Esophagus (tissue), 2 donors: ENCODE data around the gene TAS2R10. TPM values are rescaled to one million over a fixed set of nuclear protein-coding genes. Genes with fewer than 3 reads are reported as not detected.

Experiments
- H3K27ac ChIP-seq, 2 donors: one replicate each; pipeline ENCODE4 v1.5.1; 2013; ENCODE audit warnings: low read depth in 2 of 2, mild to moderate bottlenecking in 2 of 2, inconsistent platforms in 1 of 2, low read length in 1 of 2, moderate library complexity in 1 of 2
- H3K27me3 ChIP-seq, 2 donors: one replicate each; pipeline ENCODE4 v1.6.1; 2013; ENCODE audit warnings: low read length in 2 of 2, control low read depth in 1 of 2, mild to moderate bottlenecking in 1 of 2; ENCODE audit not compliant: insufficient read depth in 2 of 2, control insufficient read depth in 1 of 2
- H3K36me3 ChIP-seq, 2 donors: one replicate each; pipeline ENCODE4 v1.6.1; 2013; ENCODE audit warnings: low read length in 1 of 2; ENCODE audit not compliant: control insufficient read depth in 2 of 2, insufficient read depth in 2 of 2
- H3K4me1 ChIP-seq, 2 donors: one replicate each; pipeline ENCODE4 v1.6.1; 2013; ENCODE audit warnings: low read length in 1 of 2; ENCODE audit not compliant: control insufficient read depth in 2 of 2, insufficient read depth in 2 of 2
- H3K4me3 ChIP-seq, 2 donors: one replicate each; pipeline ENCODE4 v1.5.1; 2013; ENCODE audit warnings: low read length in 2 of 2, mild to moderate bottlenecking in 2 of 2, low read depth in 1 of 2, moderate library complexity in 1 of 2
- H3K9me3 ChIP-seq, 2 donors: one replicate each; pipeline ENCODE4 v1.6.1; 2013; ENCODE audit warnings: mild to moderate bottlenecking in 2 of 2, low read depth in 1 of 2, low read length in 1 of 2, moderate library complexity in 1 of 2; ENCODE audit not compliant: control insufficient read depth in 2 of 2, insufficient read depth in 1 of 2
- WGBS, 2 donors: extraction: QIAGEN DNeasy Blood & Tissue Kit; methylation state at CpG; one replicate each; pipeline ENCODE4 v1.1.7; 2013; 5-methylcytosine and 5-hydroxymethylcytosine counted together
- polyA plus RNA-seq, 2 donors: library from polyadenylated mRNA; stranded (reverse); fragments of 200-250 nt; gene quantifications; one replicate each; pipeline ENCODE4 v1.2.3, GENCODE V29; 2013
- donor health status: healthy with polysubstance abuse.
- donor health status: Bipolar disorder and iron deficiency.

The TAS2R10 gene
- polyA plus RNA-seq, 2 donors, result not detected

DNA sequence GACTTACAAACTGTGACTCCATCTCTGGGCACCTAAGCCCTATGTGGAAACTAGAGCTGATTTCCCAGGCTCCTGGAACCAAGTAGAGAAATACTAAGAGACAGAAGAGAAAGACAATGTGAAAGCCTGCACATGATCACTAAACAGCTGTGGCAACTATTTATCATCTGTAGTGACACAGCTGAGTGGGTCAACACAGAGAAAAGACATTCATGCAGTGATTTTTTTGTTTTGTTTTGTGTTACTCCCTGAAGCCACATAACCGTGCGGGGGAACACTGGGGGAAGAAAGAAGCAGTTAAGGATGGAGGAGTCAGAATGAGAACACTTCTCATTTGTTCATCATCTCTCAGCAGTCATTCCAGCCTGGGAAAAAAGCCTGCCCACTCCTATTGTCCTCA, 21.6 kb upstream of the TAS2R10 start:
- Histone ChIP-seq H3K4me1 (no peaks in the 10 kb centered on the region), H3K36me3 (peaks cover 0 to 7% of the 10 kb centered on the region in 2 donors), H3K9me3 (no peaks in the 10 kb centered on the region), H3K27ac (no peak overlapping the region), H3K27me3 (no peaks in the 10 kb centered on the region), H3K4me3 (no peak overlapping the region)
- WGBS, 2 donors, result 27 to 33% methylated on average over 2 of the region's 2 CpGs

DNA sequence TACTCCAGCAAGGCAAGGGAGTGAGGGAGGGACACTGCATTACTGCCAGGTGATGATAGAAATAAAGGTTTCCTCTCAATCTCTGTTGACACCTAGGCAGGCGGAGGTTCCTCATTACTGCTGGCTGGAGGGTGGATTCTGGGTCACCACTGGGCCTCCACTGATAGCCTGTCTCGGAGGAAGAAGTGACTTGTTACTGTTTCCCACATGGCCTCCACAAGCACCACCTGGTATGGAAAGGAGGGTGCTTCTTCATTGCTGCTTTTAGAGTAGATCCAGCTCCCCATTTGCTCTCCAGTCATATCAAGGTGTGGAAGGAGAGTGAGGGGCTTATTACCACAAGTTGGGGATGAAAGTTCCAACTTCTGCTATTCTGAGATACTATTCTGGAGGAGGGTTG, 16.7 kb upstream of the TAS2R10 start:
- Histone ChIP-seq H3K4me1 (no peaks in the 10 kb centered on the region), H3K27ac (no peak overlapping the region), H3K36me3 (peaks cover 0 to 4% of the 10 kb centered on the region in 2 donors), H3K4me3 (no peak overlapping the region), H3K9me3 (no peaks in the 10 kb centered on the region), H3K27me3 (no peaks in the 10 kb centered on the region)
- WGBS, 2 donors, result 97 to 100% methylated on average over 2 of the region's 2 CpGs

DNA sequence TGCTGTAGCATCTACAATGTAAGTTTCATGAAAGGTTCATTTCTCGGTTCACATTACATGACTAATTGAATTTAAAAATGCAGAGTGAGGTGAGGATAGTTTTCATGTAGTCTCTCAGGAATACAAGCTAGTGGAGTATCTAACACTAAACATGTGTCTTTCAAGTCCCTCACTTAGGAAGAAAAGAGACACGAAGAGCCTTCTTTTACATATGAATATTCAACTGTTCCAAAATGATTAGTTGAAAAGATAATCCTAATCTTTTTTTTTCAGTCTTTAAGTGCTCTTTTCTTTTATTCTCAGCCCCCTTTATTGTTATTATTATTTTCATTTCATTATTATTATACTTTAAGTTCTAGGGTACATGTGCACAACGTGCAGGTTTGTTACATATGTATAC, 12.3 kb upstream of the TAS2R10 start:
- WGBS, 2 donors, result 87 to 90% methylated on average over 3 of the region's 3 CpGs

DNA sequence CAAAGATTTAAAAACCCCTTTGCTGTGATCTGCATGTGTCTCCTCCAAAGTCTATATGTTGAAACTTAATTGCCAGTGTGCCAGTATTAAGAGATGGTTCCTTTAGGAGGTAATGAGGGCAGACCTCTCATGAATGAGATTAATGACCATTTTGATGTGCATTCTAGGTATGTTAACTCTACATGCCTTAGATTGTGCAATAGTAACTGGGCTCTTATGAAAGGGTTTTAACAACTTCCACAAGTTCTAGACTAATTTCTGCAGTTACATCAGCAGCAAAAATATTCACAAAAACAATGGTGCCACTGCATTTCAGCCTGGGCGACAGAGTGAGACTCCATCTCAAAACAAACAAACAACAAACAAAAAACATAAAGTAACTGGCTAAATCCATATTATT, 3.8 kb upstream of the TAS2R10 start:
- no peak overlapping the region for H3K27ac ChIP-seq
- no peaks in the 10 kb centered on the region for H3K9me3 ChIP-seq
- H3K4me3 ChIP-seq, result no peak overlapping the region
- no peaks in the 10 kb centered on the region for H3K4me1 ChIP-seq
- no peaks in the 10 kb centered on the region for H3K36me3 ChIP-seq
- 96 to 100% methylated on average over 1 of the region's 1 CpG for WGBS, 2 donors
- H3K27me3 ChIP-seq, result no peaks in the 10 kb centered on the region

More for the DNA sequence above, 12.3 kb upstream of the TAS2R10 start:
- Histone ChIP-seq H3K27ac (no peak overlapping the region), H3K36me3 (no peaks in the 10 kb centered on the region), H3K4me3 (no peak overlapping the region), H3K27me3 (no peaks in the 10 kb centered on the region), H3K4me1 (no peaks in the 10 kb centered on the region), H3K9me3 (no peaks in the 10 kb centered on the region)

DNA sequence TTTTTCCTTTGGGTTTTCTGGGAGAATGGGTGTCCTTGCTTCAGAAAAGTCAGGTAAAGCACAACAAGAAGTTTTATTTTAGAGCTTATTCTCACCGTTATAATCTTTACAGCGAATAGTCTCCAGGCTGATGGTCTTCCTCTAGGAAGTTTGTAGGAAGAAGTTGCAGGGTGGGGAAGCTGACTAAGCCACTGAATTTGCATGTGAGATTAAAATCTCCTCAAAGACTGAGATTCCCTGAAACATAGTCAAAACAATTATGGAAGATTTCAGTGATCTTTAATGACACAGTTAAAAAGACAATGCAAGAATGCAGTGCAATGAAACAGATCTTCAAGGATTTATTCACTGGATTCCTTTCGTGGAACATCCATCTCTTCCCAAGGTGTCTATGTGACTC, 1.2 kb downstream of the TAS2R10 start:
- 83 to 90% methylated on average over 3 of the region's 3 CpGs for WGBS, 2 donors
- Histone ChIP-seq H3K36me3 (no peaks in the 10 kb centered on the region), H3K27ac (no peak overlapping the region), H3K4me1 (no peaks in the 10 kb centered on the region), H3K27me3 (no peaks in the 10 kb centered on the region), H3K4me3 (no peak overlapping the region), H3K9me3 (no peaks in the 10 kb centered on the region)

DNA sequence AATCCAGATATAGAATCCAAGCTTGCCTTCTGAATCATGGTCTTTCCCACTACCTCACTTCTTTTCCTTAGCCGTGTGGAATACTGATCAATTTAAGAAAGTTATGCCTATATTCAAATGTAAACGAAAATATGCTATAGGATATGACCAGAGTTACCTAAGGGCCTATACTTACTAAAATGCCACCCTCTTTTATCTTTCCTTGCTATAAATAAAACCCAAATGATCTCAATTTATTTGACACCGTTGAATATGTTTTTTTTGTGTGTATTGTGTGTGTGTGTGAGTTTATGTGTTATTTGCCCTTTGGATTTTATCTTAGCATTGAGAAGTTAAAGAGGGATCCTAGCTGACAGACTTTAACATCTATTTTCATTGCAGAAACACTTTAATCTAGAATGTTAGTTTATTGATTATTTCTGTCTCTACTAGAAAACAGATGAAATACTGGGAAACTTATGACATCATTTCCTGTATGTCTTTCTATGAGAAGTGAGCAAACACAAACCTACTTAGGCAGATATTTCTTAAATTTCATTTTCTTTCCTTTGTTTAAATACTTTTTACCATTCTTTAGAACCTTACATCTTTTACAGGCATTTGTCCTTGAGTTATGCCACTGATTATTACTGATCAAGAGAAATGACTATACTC, 14.1 kb downstream of the TAS2R10 start:
- H3K36me3 ChIP-seq, result no peaks in the 10 kb centered on the region

DNA sequence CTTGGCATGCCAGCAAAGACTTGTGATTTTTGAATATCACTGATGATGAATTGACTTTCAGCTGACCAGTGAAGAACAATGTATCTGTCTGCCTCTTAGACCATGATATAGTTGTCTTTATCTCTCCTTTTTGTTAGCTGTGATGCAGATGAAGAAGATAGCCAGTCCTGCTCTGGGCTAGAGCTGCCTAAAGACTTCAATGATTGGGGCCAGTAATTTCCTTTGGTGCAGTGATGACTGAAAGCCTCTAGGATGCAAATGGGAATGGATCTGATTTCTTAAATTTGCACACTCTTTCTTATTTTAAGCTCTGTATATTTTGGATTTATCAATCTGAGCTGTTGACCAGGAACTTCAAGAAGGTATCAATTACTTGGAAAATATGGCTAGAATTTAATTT, 16.1 kb downstream of the TAS2R10 start, which contains the start of gene TAS2R9:
TSS of gene TAS2R9 (minus strand) at position 101 of the 400 bp plus-strand sequence. CDS start at position 8, 93 bp downstream.
- Histone ChIP-seq H3K27me3 (no peaks in the 10 kb centered on the region), H3K27ac (no peak within 1 kb of the TSS), H3K36me3 (no peaks in the 10 kb centered on the region), H3K4me3 (no peak within 1 kb of the TSS), H3K4me1 (no peaks in the 10 kb centered on the region), H3K9me3 (no peaks in the 10 kb centered on the region)

More for the DNA sequence above, 14.1 kb downstream of the TAS2R10 start:
- no peaks in the 10 kb centered on the region for H3K4me1 ChIP-seq
- no peaks in the 10 kb centered on the region for H3K27me3 ChIP-seq
- 79 to 83% methylated on average over 3 of the region's 3 CpGs for WGBS, 2 donors
- H3K9me3 ChIP-seq, result no peaks in the 10 kb centered on the region
- no peak overlapping the region for H3K27ac ChIP-seq
- no peak overlapping the region for H3K4me3 ChIP-seq

DNA sequence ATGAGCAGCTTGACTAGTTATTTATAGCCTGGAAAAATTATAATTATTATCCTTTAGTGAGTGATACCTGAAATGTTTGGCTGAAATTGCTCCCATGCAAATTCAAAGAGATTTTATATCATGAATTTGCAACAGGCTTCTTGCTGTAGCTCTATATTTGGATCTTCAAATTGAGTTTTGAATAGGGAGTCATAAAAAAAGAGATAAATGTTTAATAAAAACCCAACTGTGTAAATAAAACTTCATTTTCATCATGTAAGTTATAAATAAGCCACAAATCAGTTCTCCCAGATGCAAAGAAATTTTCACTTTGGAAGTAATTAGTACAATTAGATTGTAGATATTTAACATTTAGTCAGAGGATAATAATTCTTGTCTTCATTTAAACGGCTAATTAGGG, 19.0 kb downstream of the TAS2R10 start, which contains the start of gene TAS2R8:
TSS of gene TAS2R8 (minus strand) at position 101 of the 400 bp plus-strand sequence. CDS start 306 bp downstream, outside the sequence.
- no peaks in the 10 kb centered on the region for H3K4me1 ChIP-seq
- no peaks in the 10 kb centered on the region for H3K9me3 ChIP-seq
- H3K27ac ChIP-seq, result no peak within 1 kb of the TSS
- no peaks in the 10 kb centered on the region for H3K36me3 ChIP-seq
- no peaks in the 10 kb centered on the region for H3K27me3 ChIP-seq
- H3K4me3 ChIP-seq, result no peak within 1 kb of the TSS
- WGBS, 2 donors, result 56 to 67% methylated on average over 1 of the region's 1 CpG

DNA sequence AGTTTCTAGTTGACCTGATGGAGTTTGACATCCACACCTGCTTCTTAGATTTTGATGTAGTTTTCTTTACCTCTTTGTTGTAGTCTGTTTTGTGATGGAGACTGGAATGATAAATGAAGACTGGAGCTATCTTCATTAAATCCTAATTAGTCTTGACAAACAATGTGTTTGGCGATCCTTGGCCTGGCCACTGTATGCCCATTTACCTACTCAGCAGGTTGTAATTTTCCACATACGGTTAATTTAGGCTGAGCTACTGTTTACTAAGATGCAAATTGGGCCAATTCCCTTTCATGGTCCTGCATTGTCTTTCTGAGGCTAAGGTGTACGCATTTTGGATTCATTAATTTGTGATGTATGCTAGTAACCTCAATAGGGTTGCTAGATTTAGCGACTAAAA, 23.6 kb downstream of the TAS2R10 start, which contains the start of gene TAS2R7:
TSS of gene TAS2R7 (minus strand) at position 41 of the 400 bp plus-strand sequence. CDS start 57 bp downstream, outside the sequence.
- no peaks in the 10 kb centered on the region for H3K36me3 ChIP-seq
- H3K27ac ChIP-seq, result no peak within 1 kb of the TSS
- H3K27me3 ChIP-seq, result no peaks in the 10 kb centered on the region
- no peaks in the 10 kb centered on the region for H3K4me1 ChIP-seq
- no peaks in the 10 kb centered on the region for H3K9me3 ChIP-seq
- H3K4me3 ChIP-seq, result no peak within 1 kb of the TSS
- WGBS, 2 donors, result 54 to 59% methylated on average over 4 of the region's 4 CpGs

DNA sequence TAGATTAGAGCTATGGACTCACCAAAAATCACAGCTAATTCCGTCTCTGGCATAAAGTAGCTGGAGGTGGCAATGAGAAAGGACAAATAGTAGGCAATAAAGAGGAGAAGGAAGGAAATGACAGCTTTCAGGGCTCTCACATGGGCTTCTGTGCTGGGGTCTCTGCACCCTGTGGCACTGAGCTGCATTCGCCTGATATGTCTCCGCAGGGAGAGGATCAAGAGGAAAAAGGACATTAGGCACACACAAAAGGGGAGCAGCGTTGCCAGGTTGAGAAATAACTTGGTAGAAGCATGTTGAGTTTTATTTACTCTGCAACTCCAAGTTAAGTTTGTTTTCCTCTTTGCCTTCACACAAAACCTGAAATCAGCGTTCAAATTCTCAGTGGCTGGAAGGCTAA, 24.4 kb downstream of the TAS2R10 start:
- H3K36me3 ChIP-seq, result no peaks in the 10 kb centered on the region
- no peaks in the 10 kb centered on the region for H3K27me3 ChIP-seq
- 47 to 54% methylated on average over 5 of the region's 5 CpGs for WGBS, 2 donors
- no peak overlapping the region for H3K4me3 ChIP-seq
- no peak overlapping the region for H3K27ac ChIP-seq
- no peaks in the 10 kb centered on the region for H3K9me3 ChIP-seq
- no peaks in the 10 kb centered on the region for H3K4me1 ChIP-seq
